ENCODE results near the gene NFKBIZ. TPM values are rescaled to one million over a fixed set of nuclear protein-coding genes. Genes with fewer than 3 reads are reported as not detected.

NFKBIZ gene
- total and polyA plus RNA-seq, 2 donors = 7.7 to 13.7 TPM

DNA sequence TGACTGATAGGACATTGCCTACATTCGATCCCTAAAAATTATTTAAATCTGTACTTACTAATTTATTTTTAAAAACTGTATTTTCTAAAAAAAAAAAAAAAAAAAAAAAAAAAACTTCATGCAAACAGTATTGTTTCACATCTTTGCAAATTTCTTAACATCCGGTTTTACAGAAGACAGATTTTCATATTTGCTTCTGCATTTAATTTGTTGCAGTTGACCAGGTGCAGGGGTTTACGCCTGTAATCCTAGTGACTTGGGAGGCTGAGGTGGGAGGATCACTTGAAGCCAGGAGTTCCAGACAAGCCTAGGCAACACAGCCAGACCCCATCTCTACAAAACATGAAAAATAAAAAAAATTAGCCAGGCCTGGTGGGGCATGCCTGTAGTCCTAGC is 6.4 kb upstream of the NFKBIZ start:
- Histone ChIP-seq H3K27me3 (ENCODE audit: control insufficient read depth in 2 of 2, insufficient read depth in 1 of 2, low read length in 1 of 2) (no peaks in the 10 kb centered on the region), H3K4me3 (ENCODE audit: low read length in 2 of 2) (no peak overlapping the region), H3K9me3 (ENCODE audit: control insufficient read depth in 2 of 2, insufficient read depth in 1 of 2, low read length in 1 of 2) (no peaks in the 10 kb centered on the region), H3K4me1 (ENCODE audit: control insufficient read depth in 2 of 2, insufficient read depth in 2 of 2, low read length in 2 of 2) (no peaks in the 10 kb centered on the region), H3K27ac (ENCODE audit: low read depth in 1 of 2, low read length in 1 of 2) (no peak overlapping the region), H3K36me3 (ENCODE audit: control insufficient read depth in 2 of 2, insufficient read depth in 2 of 2, low read length in 1 of 2) (no peaks in the 10 kb centered on the region)
- DNase-seq (ENCODE audit: low read depth in 6 of 9, low spot score in 9 of 9) = no peak
- 94% methylated on average over 3 of the region's 3 CpGs for WGBS

- WGBS = 99% methylated on average over 2 of the region's 2 CpGs
- H3K27ac ChIP-seq (ENCODE audit: low read depth in 1 of 2, low read length in 1 of 2) = no peak overlapping the region
- H3K27me3 ChIP-seq (ENCODE audit: control insufficient read depth in 2 of 2, insufficient read depth in 1 of 2, low read length in 1 of 2) = peaks cover 0 to 7% of the 10 kb centered on the region in 2 donors
- no peak overlapping the region for H3K4me3 ChIP-seq (ENCODE audit: low read length in 2 of 2)
- no peaks in the 10 kb centered on the region for H3K36me3 ChIP-seq (ENCODE audit: control insufficient read depth in 2 of 2, insufficient read depth in 2 of 2, low read length in 1 of 2)
- no peaks in the 10 kb centered on the region for H3K9me3 ChIP-seq (ENCODE audit: control insufficient read depth in 2 of 2, insufficient read depth in 1 of 2, low read length in 1 of 2)
- no peak for DNase-seq (ENCODE audit: low read depth in 6 of 9, low spot score in 9 of 9)
- H3K4me1 ChIP-seq (ENCODE audit: control insufficient read depth in 2 of 2, insufficient read depth in 2 of 2, low read length in 2 of 2) = peaks cover 0 to 5% of the 10 kb centered on the region in 2 donors
These were observed 3.9 kb upstream of the NFKBIZ start for GRCh38 chr3:101845425-101845824.

- 95% methylated on average over 2 of the region's 2 CpGs for WGBS
These were observed 2.6 kb upstream of the NFKBIZ start for GRCh38 chr3:101846709-101847108.

DNA sequence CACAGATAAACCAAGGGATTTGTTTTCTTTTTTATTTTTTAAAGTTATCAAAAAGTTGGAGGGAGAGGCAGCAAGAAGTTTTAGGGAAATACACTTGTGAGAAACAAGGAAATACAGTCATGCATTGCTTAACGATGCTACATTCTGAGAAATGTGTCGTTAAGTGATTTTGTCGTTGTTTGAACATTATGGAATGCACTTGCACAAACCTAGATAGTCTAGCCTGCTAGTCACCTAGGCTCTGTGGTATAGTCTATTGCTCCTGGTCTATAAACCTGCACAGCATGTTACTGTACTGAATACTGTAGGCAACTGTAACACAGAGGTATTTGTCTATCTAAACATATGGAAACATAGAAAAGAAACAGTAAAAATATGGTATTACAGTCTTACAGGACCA is 2.0 kb upstream of the NFKBIZ start:
- peaks cover 0 to 3% of the 10 kb centered on the region in 2 donors for H3K36me3 ChIP-seq (ENCODE audit: control insufficient read depth in 2 of 2, insufficient read depth in 2 of 2, low read length in 1 of 2)
- H3K27ac ChIP-seq (ENCODE audit: low read depth in 1 of 2, low read length in 1 of 2) = no peak overlapping the region
- no peak for DNase-seq (ENCODE audit: low read depth in 6 of 9, low spot score in 9 of 9)
- peaks cover 0 to 7% of the 10 kb centered on the region in 2 donors for H3K27me3 ChIP-seq (ENCODE audit: control insufficient read depth in 2 of 2, insufficient read depth in 1 of 2, low read length in 1 of 2)
- no peaks in the 10 kb centered on the region for H3K9me3 ChIP-seq (ENCODE audit: control insufficient read depth in 2 of 2, insufficient read depth in 1 of 2, low read length in 1 of 2)
- 95% methylated on average over 3 of the region's 3 CpGs for WGBS
- peaks cover 7 to 17% of the 10 kb centered on the region in 2 donors for H3K4me1 ChIP-seq (ENCODE audit: control insufficient read depth in 2 of 2, insufficient read depth in 2 of 2, low read length in 2 of 2)
- no peak overlapping the region for H3K4me3 ChIP-seq (ENCODE audit: low read length in 2 of 2)

More at GRCh38 chr3:101846709-101847108, 2.6 kb upstream of the NFKBIZ start:
- no peaks in the 10 kb centered on the region for H3K9me3 ChIP-seq (ENCODE audit: control insufficient read depth in 2 of 2, insufficient read depth in 1 of 2, low read length in 1 of 2)
- H3K27me3 ChIP-seq (ENCODE audit: control insufficient read depth in 2 of 2, insufficient read depth in 1 of 2, low read length in 1 of 2) = peaks cover 0 to 7% of the 10 kb centered on the region in 2 donors
- DNase-seq (ENCODE audit: low read depth in 6 of 9, low spot score in 9 of 9) = no peak
- H3K4me3 ChIP-seq (ENCODE audit: low read length in 2 of 2) = no peak overlapping the region
- H3K4me1 ChIP-seq (ENCODE audit: control insufficient read depth in 2 of 2, insufficient read depth in 2 of 2, low read length in 2 of 2) = peaks cover 5 to 11% of the 10 kb centered on the region in 2 donors
- no peaks in the 10 kb centered on the region for H3K36me3 ChIP-seq (ENCODE audit: control insufficient read depth in 2 of 2, insufficient read depth in 2 of 2, low read length in 1 of 2)
- no peak overlapping the region for H3K27ac ChIP-seq (ENCODE audit: low read depth in 1 of 2, low read length in 1 of 2)

DNA sequence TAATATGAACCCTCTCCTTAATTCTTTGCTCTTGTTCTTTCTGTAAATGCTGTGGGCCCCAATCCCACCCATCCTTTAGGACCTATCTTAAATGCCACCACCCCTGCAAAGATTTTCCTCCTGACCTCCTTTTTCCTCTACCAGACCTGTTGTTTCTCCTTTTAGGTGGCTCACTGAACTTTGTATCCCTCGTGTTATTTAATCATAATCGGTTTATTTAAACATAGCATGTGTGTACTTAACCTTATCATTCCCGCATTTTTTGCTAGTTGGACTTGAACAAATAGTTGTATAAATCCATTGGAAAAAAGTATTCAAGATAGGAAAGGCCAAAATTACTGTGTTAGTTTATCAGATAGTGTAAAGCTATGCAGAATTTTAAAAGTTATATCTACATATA is 988 bp upstream of the NFKBIZ start:
- H3K9me3 ChIP-seq (ENCODE audit: control insufficient read depth in 2 of 2, insufficient read depth in 1 of 2, low read length in 1 of 2) = no peaks in the 10 kb centered on the region
- peaks cover 5 to 11% of the 10 kb centered on the region in 2 donors for H3K36me3 ChIP-seq (ENCODE audit: control insufficient read depth in 2 of 2, insufficient read depth in 2 of 2, low read length in 1 of 2)
- H3K27me3 ChIP-seq (ENCODE audit: control insufficient read depth in 2 of 2, insufficient read depth in 1 of 2, low read length in 1 of 2) = peaks cover 0 to 7% of the 10 kb centered on the region in 2 donors
- H3K4me1 ChIP-seq (ENCODE audit: control insufficient read depth in 2 of 2, insufficient read depth in 2 of 2, low read length in 2 of 2) = peaks cover 7 to 17% of the 10 kb centered on the region in 2 donors
- peak overlapping the region in 1 of 2 donors; percentile 79 for H3K27ac ChIP-seq (ENCODE audit: low read depth in 1 of 2, low read length in 1 of 2)
- DNase-seq (ENCODE audit: low read depth in 6 of 9, low spot score in 9 of 9) = no peak
- 96% methylated on average over 3 of the region's 3 CpGs for WGBS
- no peak overlapping the region for H3K4me3 ChIP-seq (ENCODE audit: low read length in 2 of 2)

- Histone ChIP-seq H3K27ac (ENCODE audit: low read depth in 1 of 2, low read length in 1 of 2) (peak overlapping the region; percentile 69 to 93), H3K36me3 (ENCODE audit: control insufficient read depth in 2 of 2, insufficient read depth in 2 of 2, low read length in 1 of 2) (peaks cover 10 to 24% of the 10 kb centered on the region in 2 donors), H3K4me3 (ENCODE audit: low read length in 2 of 2) (peak overlapping the region; percentile 56 to 86), H3K9me3 (ENCODE audit: control insufficient read depth in 2 of 2, insufficient read depth in 1 of 2, low read length in 1 of 2) (no peaks in the 10 kb centered on the region), H3K27me3 (ENCODE audit: control insufficient read depth in 2 of 2, insufficient read depth in 1 of 2, low read length in 1 of 2) (peaks cover 0 to 7% of the 10 kb centered on the region in 2 donors), H3K4me1 (ENCODE audit: control insufficient read depth in 2 of 2, insufficient read depth in 2 of 2, low read length in 2 of 2) (peaks cover 7 to 17% of the 10 kb centered on the region in 2 donors)
- WGBS = under 1% methylated on average over 67 of the region's 67 CpGs
- DNase-seq (ENCODE audit: low read depth in 6 of 9, low spot score in 9 of 9) = peak in 6 of 9 donors; percentile 17 to 67 (median 36)
These were observed 466 bp downstream of the NFKBIZ start for GRCh38 chr3:101849714-101850245.

GRCh38 chr3:101850246-101851051 is 1.1 kb downstream of the NFKBIZ start:
- peak in 5 of 9 donors; percentile 9 to 71 (median 24) for DNase-seq (ENCODE audit: low read depth in 6 of 9, low spot score in 9 of 9)
- Histone ChIP-seq H3K36me3 (ENCODE audit: control insufficient read depth in 2 of 2, insufficient read depth in 2 of 2, low read length in 1 of 2) (peaks cover 14 to 30% of the 10 kb centered on the region in 2 donors), H3K27me3 (ENCODE audit: control insufficient read depth in 2 of 2, insufficient read depth in 1 of 2, low read length in 1 of 2) (peaks cover 0 to 7% of the 10 kb centered on the region in 2 donors), H3K9me3 (ENCODE audit: control insufficient read depth in 2 of 2, insufficient read depth in 1 of 2, low read length in 1 of 2) (no peaks in the 10 kb centered on the region), H3K27ac (ENCODE audit: low read depth in 1 of 2, low read length in 1 of 2) (peak overlapping the region; percentile 69 to 93), H3K4me3 (ENCODE audit: low read length in 2 of 2) (peak overlapping the region; percentile 56 to 86), H3K4me1 (ENCODE audit: control insufficient read depth in 2 of 2, insufficient read depth in 2 of 2, low read length in 2 of 2) (peaks cover 7 to 17% of the 10 kb centered on the region in 2 donors)
- under 1% methylated on average over 19 of the region's 19 CpGs for WGBS

DNA sequence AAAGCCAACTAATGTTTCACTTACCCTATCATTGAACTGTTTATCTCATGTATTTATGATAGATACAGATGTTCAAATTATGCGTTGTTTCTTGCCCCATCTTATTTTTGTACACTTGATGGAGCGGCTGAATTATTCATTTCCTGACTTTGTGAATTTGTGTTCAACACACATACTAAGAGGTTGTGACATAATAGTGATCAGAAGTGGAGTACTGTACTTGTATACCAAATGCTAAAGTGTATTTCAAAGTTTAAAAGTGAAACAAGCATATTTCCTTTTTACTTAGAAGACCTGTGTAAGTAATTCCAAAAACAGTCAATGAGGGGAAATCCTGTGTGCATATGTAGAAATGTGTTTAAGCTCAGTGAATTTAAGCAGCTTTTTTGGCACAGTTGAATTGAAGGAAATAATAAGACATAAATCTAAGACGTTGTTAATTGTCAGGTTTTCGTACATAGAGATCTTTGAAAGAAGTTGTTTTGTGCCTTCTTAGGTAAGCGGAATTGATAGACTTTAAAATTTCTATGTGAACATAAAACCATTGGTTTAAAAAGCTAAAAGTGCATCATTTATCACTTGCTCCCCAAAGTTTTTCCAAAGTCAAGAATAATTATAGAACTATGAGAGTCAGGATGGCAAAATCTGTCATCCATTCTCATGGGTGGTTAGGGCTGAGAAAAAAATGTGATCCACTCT is 1.9 kb downstream of the NFKBIZ start:
- Histone ChIP-seq H3K36me3 (ENCODE audit: control insufficient read depth in 2 of 2, insufficient read depth in 2 of 2, low read length in 1 of 2) (peaks cover 17 to 33% of the 10 kb centered on the region in 2 donors), H3K27me3 (ENCODE audit: control insufficient read depth in 2 of 2, insufficient read depth in 1 of 2, low read length in 1 of 2) (peaks cover 0 to 7% of the 10 kb centered on the region in 2 donors), H3K4me3 (ENCODE audit: low read length in 2 of 2) (peak overlapping the region; percentile 56 to 86), H3K4me1 (ENCODE audit: control insufficient read depth in 2 of 2, insufficient read depth in 2 of 2, low read length in 2 of 2) (peaks cover 7 to 17% of the 10 kb centered on the region in 2 donors), H3K27ac (ENCODE audit: low read depth in 1 of 2, low read length in 1 of 2) (peak overlapping the region in 1 of 2 donors; percentile 69), H3K9me3 (ENCODE audit: control insufficient read depth in 2 of 2, insufficient read depth in 1 of 2, low read length in 1 of 2) (no peaks in the 10 kb centered on the region)
- peak in 3 of 9 donors; percentile 11 to 52 (median 13) for DNase-seq (ENCODE audit: low read depth in 6 of 9, low spot score in 9 of 9)
- WGBS = 28% methylated on average over 5 of the region's 5 CpGs

Measured in thymus (tissue), 11 donors.